ENCODE results near the gene ECE1. TPM values are rescaled to one million over a fixed set of nuclear protein-coding genes. Genes with fewer than 3 reads are reported as not detected.

Gene ECE1
- total RNA-seq, 1 donor from 2014 or later = 336 TPM

- H3K36me3 ChIP-seq = peaks cover 39 to 59% of the 10 kb centered on the region in 2 donors
- H3K9me3 ChIP-seq = no peaks in the 10 kb centered on the region
- peaks cover 21 to 42% of the 10 kb centered on the region in 2 donors for H3K4me1 ChIP-seq
- peak in 1 of 2 donors; percentile 93 for DNase-seq (ENCODE audit: low spot score in 2 of 2)
- no peaks in the 10 kb centered on the region for H3K27me3 ChIP-seq
- intact Hi-C loops (cut with DNase I) = loop anchor here (2.0 kb wide), 1 partner anchor 15 kb away; no protein-coding TSS in a partner anchor
- H3K27ac ChIP-seq = peak overlapping the region; percentile 72 to 98
- peak; percentile 82 to 93 (median 87) for TF ChIP-seq CTCF (IDR thresholded peaks at IDR 0.05)
- H3K4me3 ChIP-seq = no peak overlapping the region
Observed at GRCh38 chr1:21270086-21270689, 20.1 kb downstream of the ECE1 start.

GRCh38 chr1:21269461-21270085, 20.7 kb downstream of the ECE1 start:
- DNase-seq (ENCODE audit: low spot score in 2 of 2) = no peak
- intact Hi-C loops (cut with DNase I) = loop anchor here (2.0 to 10.0 kb wide), 2 partner anchors 15 to 645 kb away; no protein-coding TSS in a partner anchor
- H3K27ac ChIP-seq = peak overlapping the region; percentile 72 to 98
- no peak overlapping the region for H3K4me3 ChIP-seq
- H3K36me3 ChIP-seq = peaks cover 43 to 63% of the 10 kb centered on the region in 2 donors
- no peaks in the 10 kb centered on the region for H3K9me3 ChIP-seq
- TF ChIP-seq CTCF (IDR thresholded peaks at IDR 0.05) = no peak
- no peaks in the 10 kb centered on the region for H3K27me3 ChIP-seq
- peaks cover 21 to 42% of the 10 kb centered on the region in 2 donors for H3K4me1 ChIP-seq

GRCh38 chr1:21268281-21269239, 21.7 kb downstream of the ECE1 start:
- no peak overlapping the region for H3K4me3 ChIP-seq
- peaks cover 46 to 63% of the 10 kb centered on the region in 2 donors for H3K36me3 ChIP-seq
- H3K27me3 ChIP-seq = no peaks in the 10 kb centered on the region
- peaks cover 19 to 39% of the 10 kb centered on the region in 2 donors for H3K4me1 ChIP-seq
- H3K27ac ChIP-seq = peak overlapping the region; percentile 72 to 98
- no peak for DNase-seq (ENCODE audit: low spot score in 2 of 2)
- H3K9me3 ChIP-seq = no peaks in the 10 kb centered on the region
- TF ChIP-seq CTCF (IDR thresholded peaks at IDR 0.05) = no peak
- intact Hi-C loops (cut with DNase I) = loop anchor here (10.0 kb wide), 1 partner anchor 646 kb away; no protein-coding TSS in a partner anchor

- H3K4me3 ChIP-seq = no peak overlapping the region
- H3K4me1 ChIP-seq = peaks cover 29 to 49% of the 10 kb centered on the region in 2 donors
- peaks cover 39 to 59% of the 10 kb centered on the region in 2 donors for H3K36me3 ChIP-seq
- intact Hi-C loops (cut with DNase I) = loop anchor here (10.0 kb wide), 1 partner anchor 647 kb away; no protein-coding TSS in a partner anchor
- H3K9me3 ChIP-seq = no peaks in the 10 kb centered on the region
- H3K27me3 ChIP-seq = no peaks in the 10 kb centered on the region
- TF ChIP-seq CTCF (IDR thresholded peaks at IDR 0.05) = no peak
- H3K27ac ChIP-seq = peak overlapping the region; percentile 97 to 98
- no peak for DNase-seq (ENCODE audit: low spot score in 2 of 2)
Observed at GRCh38 chr1:21267191-21268077, 22.8 kb downstream of the ECE1 start.
